Mucosa of descending colon (tissue), 3 donors: ENCODE measurements around the gene LHPP. TPM values are rescaled to one million over a fixed set of nuclear protein-coding genes. Genes with fewer than 3 reads are reported as not detected.

Experiments used
- ATAC-seq: fragments of 200-7000 bp; cut with Tn5 transposase; one replicate; pipeline ENCODE4 v1.9.1; 2020; ENCODE audit warnings: mild to moderate bottlenecking, moderate library complexity
- DNase-seq, 3 donors: peaks; one replicate each; pipeline ENCODE4 v3.0.0-alpha.2; 2020
- H3K36me3 ChIP-seq: fragments of 200-600 bp; one replicate; pipeline ENCODE4 v1.8.0; 2021; ENCODE audit warnings: low read depth, mild to moderate bottlenecking
- H3K4me1 ChIP-seq: fragments of 200-600 bp; one replicate; pipeline ENCODE4 v1.8.0; 2021; ENCODE audit warnings: low read depth, mild to moderate bottlenecking
- H3K4me3 ChIP-seq: fragments of 200-600 bp; one replicate; pipeline ENCODE4 v1.8.0; 2021; ENCODE audit warnings: mild to moderate bottlenecking
- H3K9me3 ChIP-seq: fragments of 200-600 bp; one replicate; pipeline ENCODE4 v1.8.0; 2021; ENCODE audit warnings: mild to moderate bottlenecking
- CTCF ChIP-seq: fragments of 200-600 bp; IDR thresholded peaks from one replicate; pipeline ENCODE4 v1.8.0; 2022; ENCODE audit warnings: antibody characterized with exemption, mild to moderate bottlenecking
- intact Hi-C, 2 donors: fragments of 100-400 bp; cut with DNase I in 1 of 2; cut with micrococcal nuclease in 1 of 2; formaldehyde crosslinking; loops; one replicate each; pipeline versions ENCODE4 v1.11.0 to v1.11.1; 2022; cut with DNase I, micrococcal nuclease
- total RNA-seq, 3 donors: library from RNA; stranded (reverse); fragmentation: NEBNext Ultra II Directional in 2 of 3; extraction: Animal tissue kit (Norgen Biotek cat#: 25700) in 2 of 3; gene quantifications; one replicate each; pipeline versions ENCODE4 v1.2.1 to v1.2.4, GENCODE V29; 2021 to 2023
- donor health status: DM: no; HTN: no; CAD: no; lungs with moderate emphysema.
- donor health status: DM: no; HTN: no; CAD: no.
- donor health status: DM: no; HTN: yes; CAD: no.

Gene LHPP
- total RNA-seq, 3 donors from 2014 or later: 19.7 to 46.7 (median 26.5) TPM

GRCh38 chr10:124652701-124653100 is 191.1 kb downstream of the LHPP start:
- peak in 1 of 3 donors; percentile 33 for DNase-seq
- Histone ChIP-seq H3K4me1 (peaks cover 21% of the 10 kb centered on the region), H3K4me3 (no peak overlapping the region), H3K9me3 (no peaks in the 10 kb centered on the region), H3K36me3 (no peaks in the 10 kb centered on the region)
- no peak for TF ChIP-seq CTCF
- intact Hi-C loops: no loop called here
- ATAC-seq: no peak

- Histone ChIP-seq H3K4me3 (no peak overlapping the region), H3K4me1 (peaks cover 15% of the 10 kb centered on the region), H3K36me3 (no peaks in the 10 kb centered on the region), H3K9me3 (no peaks in the 10 kb centered on the region)
- ATAC-seq: no peak
- TF ChIP-seq CTCF: no peak
- intact Hi-C loops: no loop called here
- DNase-seq: peak in 1 of 3 donors; percentile 48
These were observed 191.7 kb downstream of the LHPP start for GRCh38 chr10:124653311-124653710.

- Histone ChIP-seq H3K9me3 (no peaks in the 10 kb centered on the region), H3K4me1 (peaks cover 12% of the 10 kb centered on the region), H3K36me3 (no peaks in the 10 kb centered on the region), H3K4me3 (no peak overlapping the region)
- TF ChIP-seq CTCF: no peak
- DNase-seq (peak in 1 of 3 donors; percentile 49), ATAC-seq (no peak)
- intact Hi-C loops: no loop called here
These were observed 192.4 kb downstream of the LHPP start for GRCh38 chr10:124653811-124654651.

GRCh38 chr10:124654686-124655085 is 193.1 kb downstream of the LHPP start:
- Histone ChIP-seq H3K36me3 (no peaks in the 10 kb centered on the region), H3K9me3 (no peaks in the 10 kb centered on the region), H3K4me3 (no peak overlapping the region), H3K4me1 (peaks cover 6% of the 10 kb centered on the region)
- DNase-seq (peak in 1 of 3 donors; percentile 45), ATAC-seq (no peak)
- intact Hi-C loops: no loop called here
- TF ChIP-seq CTCF: no peak

GRCh38 chr10:124655191-124656112 is 193.8 kb downstream of the LHPP start:
- peak in 1 of 3 donors; percentile 45 for DNase-seq
- Histone ChIP-seq H3K36me3 (no peaks in the 10 kb centered on the region), H3K9me3 (no peaks in the 10 kb centered on the region), H3K4me3 (no peak overlapping the region), H3K4me1 (peaks cover 6% of the 10 kb centered on the region)
- ATAC-seq: no peak
- intact Hi-C loops: no loop called here
- TF ChIP-seq CTCF: no peak
